COLO829 (cell line): ENCODE data around the gene UBE2R2.
"Not testable (repeated sequence)": the region's sequence is repeated elsewhere in the genome, so short reads cannot be mapped to it uniquely, and the experiment has no call there.

Experiments
- DNase-seq: peaks from one replicate; pipeline ENCODE4 v3.0.0; 2012; ENCODE audit warnings: low spot score

UBE2R2 gene

GRCh38 chr9:33843312-33843961 is 26.5 kb downstream of the UBE2R2 start:
- no peak for DNase-seq

DNA sequence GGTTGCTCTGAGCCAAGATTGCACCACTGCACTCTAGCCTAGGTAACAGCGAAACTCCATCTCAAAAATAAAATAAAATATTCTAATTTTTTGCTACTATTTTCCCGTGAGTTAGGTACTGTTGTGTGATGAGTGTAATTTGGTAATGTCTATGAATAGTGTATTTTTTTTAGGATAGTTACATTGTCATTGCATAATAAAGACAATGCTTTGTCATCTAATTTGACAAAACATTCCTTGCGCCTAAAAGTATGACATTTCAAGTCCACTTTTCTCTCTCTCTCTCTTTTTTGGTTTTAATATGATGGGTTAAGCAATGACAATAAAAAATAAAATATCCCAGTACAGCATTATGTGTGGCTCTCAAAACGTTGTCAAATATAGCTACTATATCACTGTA is 29.3 kb downstream of the UBE2R2 start:
- no peak for DNase-seq

DNA sequence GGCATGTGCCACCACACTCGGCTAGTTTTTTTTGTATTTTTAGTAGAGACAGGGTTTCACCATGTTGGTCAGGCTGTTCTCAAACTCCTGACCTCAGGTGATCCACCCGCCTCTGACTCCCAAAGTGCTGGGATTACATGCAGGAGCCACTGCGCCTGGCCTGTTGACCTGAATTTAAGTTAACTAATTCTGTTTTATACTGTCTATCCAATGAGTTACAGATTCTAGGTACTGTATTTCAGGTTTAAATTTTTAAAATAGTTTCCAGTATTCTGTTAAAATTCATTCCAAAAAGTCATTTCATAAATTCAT is 30.9 kb downstream of the UBE2R2 start:
- not testable (repeated sequence) for DNase-seq

DNA sequence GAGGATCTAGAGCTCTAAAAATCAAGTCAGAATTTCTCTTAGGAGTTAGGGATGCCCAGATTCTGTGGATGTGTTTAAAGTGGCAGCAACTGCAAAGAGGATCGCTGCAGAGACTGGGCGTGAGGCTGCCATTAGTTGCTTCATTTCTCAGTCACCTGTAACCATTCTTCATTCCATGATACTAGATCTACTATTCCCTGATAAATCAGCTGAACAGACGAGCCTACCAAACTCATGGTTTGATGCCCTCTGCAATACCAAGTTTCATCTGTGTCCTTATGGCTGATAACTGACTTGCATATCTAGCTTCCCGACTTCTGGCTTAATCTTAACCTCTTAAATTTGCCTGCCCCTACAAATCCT is 33.3 kb downstream of the UBE2R2 start:
- no peak for DNase-seq

DNA sequence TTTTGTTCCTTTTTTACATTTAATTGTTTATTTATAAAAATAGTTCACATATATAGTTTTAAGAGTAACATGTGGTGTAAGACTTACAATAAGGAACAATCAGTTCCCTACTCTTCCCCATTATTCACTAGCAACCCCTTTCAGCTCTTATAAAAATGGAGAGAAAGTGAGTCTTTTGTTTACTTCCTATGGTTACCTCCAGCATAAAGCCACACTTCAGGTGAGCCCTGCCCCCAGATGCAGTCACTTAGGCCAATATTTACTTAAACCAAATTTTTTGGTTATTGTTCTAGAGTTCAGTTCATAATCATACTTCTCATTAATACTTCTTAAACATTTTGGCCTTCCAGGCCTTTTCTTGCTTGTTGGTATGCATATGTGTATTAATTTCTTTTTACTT is 33.7 kb downstream of the UBE2R2 start:
- DNase-seq: no peak

GRCh38 chr9:33851301-33851700 is 34.3 kb downstream of the UBE2R2 start:
- DNase-seq: no peak

DNA sequence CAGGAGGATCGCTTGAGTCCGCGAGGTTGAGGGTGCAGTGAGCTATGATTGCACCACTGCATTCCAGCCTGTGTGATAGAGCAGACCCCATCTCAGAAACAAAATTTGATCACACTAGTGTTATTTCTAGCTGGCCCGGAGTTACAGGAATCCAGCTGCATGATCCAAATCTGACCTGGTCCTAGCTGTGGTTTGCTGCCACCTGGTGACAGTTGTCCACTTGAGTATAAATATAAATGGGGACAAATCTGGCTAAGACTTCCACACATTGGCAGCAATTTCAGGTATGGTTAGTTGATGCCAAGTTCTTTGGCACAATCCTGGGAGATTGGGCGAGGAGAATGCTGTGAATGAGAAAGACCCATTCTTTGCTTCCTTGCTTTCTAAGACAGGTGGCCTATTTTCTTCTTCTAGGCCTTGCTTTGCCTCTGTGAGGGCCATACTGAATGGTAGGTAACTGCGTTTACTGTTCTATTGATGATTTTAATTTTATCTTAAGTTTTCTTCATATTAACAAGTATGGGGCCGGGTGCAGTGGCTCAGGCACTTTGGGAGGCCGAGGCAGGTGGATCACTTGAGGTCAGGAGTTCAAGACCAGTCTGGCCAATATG is 35.4 kb downstream of the UBE2R2 start:
- DNase-seq: peak; percentile 18

DNA sequence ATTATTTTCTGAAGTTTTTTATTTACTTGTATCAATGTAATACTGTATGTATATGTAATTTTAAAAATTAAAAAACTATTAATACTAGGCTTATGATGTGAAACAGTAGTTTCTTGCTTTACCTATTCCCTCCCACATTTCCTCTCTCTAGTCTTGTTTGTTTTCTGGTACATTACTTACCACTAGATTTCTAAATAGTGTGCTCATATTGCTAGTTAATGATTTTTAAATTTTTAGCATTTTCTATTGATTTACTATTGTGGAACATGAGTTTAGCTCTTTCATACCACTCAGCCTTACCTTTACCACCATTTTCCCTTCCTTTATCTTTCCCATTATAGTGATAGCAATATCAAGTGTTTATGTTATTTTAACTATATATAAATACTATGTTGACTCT is 39.3 kb downstream of the UBE2R2 start:
- DNase-seq: no peak

GRCh38 chr9:33858423-33858822 is 41.5 kb downstream of the UBE2R2 start:
- DNase-seq: no peak

GRCh38 chr9:33860200-33860871 is 43.4 kb downstream of the UBE2R2 start:
- DNase-seq: no peak

- DNase-seq: no peak
Measured at GRCh38 chr9:33861917-33862453, 45.0 kb downstream of the UBE2R2 start.

DNA sequence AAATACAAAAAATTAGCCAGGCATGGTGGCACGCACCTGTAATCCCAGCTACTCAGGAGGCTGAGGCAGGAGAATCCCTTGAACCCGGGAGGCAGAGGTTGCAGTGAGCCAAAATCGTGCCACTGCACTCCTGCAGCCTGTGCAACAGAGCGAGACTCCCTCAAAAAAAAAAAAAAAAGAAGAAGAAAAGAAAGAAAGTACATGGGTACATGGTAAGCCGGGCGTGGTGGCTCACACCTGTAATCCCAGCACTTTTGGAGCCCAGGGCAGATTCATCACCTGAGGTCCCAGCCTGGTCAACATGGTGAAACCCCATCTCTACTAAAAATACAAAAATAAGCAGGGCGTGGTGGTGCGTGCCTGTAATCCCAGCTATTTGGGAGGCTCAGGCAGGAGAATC is 46.1 kb downstream of the UBE2R2 start:
- DNase-seq: not testable (repeated sequence)

DNA sequence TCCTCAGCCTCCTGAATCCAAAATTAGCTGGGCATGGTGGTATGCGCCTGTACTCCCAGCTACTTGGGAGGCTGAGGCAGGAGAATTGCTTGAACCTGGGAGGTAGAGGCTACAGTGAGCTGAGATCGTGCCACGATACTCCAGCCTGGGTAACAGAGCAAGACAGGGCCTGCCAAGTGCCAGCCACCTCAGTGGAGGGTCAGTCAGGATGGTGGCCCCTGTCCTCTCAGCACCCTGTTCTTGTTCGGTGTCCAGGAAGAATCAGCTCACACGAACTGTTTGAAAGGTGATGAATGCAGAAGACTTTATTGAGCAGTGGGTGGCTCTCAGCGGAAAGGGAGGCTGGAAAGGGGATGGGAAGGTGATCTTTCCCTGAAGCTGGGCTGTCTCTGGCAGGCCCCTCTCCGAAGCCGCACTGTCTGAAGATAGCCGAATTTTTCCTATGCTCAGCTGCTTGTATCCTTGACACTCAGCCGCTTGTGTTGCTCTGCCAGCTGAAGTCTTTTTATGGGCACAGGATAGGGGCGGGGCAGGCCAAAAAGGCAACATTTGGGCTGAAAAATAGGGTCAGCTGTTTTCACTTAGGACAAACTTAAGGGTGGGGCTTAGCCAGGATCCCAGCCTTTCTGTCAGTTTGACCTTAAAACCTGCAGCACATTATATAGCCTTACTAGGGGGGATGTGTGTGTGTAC is 50.9 kb downstream of the UBE2R2 start:
- no peak for DNase-seq

DNA sequence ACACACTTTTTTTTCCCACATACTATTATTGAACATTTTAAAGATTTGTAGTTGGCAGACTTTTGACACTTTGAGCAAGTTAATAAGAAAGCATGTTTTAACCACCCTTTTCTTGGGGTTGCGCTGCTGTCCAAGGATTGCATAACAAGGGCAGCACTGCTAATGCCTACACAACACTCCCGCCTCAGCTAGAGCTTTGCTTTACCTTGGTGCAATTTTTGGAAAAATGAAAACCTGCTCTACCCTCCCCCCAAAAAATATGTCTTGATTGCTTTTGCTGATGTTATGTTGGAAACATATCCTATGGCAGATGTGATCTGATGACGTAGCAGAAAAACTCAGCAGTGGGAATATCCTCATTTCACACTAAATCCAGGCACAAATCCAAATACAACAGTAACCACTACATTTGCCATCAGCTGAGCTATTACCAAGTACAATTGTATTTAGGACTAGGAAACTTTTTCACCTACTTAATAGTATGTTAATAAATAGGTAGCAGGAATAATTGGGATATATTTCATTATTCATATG is 51.5 kb downstream of the UBE2R2 start:
- no peak for DNase-seq

DNA sequence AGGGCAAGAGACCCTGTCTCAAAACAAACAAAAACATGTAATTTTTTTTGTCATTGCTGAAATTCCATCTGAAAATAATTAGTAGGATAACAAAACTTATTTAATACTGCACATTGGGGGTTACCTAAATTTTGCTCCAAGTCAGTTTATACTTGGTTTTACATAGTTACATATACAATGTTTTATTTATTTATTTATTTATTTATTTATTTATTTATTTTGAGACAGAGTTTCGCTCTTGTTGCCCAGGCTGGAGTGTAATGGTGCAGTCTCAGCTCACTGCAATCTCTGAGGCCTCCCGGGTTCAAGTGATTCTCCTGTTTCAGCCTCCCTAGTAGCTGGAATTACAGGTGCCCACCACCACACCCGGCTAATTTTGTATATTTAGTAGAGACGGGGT is 52.3 kb downstream of the UBE2R2 start:
- DNase-seq: not testable (repeated sequence)

DNA sequence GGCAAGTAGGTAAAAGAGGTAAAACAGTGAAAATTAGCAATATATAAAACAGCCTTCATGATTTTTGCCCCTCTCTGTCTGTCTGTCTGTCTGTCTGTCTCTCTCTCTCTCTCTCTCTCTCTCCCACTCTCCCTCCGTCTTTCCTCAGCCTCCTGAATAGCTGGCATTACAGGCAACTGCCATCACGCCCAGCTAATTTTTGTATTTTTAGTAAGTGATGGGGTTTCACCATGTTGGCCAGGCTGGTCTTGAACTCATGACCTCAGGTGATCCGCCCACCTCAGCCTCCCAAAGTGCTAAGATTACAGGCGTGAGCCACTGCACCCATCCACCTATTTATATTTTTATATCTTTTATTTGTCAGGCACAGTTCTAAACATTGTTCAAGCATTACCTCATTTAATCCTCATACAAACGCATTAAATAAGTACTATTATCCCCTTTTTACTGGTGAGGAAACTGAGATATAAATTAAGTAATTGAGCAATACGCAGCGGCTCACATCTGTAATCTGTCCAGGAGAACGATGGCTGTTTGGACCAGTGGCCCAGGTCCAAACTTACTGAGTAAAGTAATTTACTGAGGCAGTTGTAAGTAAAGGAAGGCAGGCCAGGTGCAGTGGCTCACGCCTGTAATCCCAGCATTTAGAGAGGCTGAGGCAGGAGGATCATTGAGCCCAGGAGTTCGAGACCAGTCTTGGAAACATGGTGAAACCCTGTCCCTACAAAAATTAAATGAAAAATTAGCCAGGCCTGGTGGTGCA is 60.9 kb downstream of the UBE2R2 start:
- DNase-seq: no peak

GRCh38 chr9:33878691-33879366 is 61.9 kb downstream of the UBE2R2 start:
- no peak for DNase-seq

DNA sequence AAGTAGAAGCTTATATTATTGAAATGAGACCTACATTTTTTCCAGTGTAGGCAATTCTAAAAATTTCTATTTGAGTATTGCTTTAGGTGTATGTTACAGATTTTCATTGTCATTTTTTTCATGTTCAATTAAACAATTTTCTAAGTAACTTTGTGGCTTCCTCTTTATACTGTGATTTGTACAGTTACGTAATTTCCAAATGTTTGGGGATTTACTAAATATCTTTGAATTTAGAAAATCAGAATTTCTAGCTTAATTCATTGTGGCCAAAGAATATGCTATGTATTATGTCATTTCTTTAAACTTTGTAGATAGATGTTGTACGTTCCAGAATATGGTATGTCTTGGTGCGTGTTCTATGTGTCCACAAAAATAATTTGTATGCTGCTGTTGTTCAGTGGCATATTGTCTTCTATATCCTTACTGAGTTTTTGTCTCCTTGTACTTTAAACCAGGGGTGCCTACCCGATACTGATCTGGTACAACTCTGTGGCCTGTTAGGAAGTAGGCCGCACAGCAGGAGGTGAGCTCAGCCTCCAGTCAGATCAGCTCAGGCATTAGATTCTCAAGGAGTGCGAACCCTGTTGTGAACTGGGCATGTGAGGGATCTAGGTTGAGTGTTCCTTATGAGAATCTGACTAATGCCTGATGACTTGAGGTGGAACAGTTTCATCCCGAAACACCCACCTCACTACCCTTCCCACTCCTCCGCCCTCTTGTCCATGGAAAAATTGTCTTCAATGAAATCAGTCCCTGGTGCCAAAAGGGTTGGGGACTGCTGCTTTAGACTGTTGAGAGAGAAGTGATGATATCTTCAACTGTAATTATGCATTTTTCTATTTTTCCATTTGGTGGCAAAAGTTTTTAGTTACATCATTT is 63.5 kb downstream of the UBE2R2 start:
- DNase-seq: no peak

GRCh38 chr9:33881635-33882034 is 64.7 kb downstream of the UBE2R2 start:
- DNase-seq: no peak
